Body of pancreas (tissue), 4 donors: Measurements from ENCODE around the gene PCDH15.

Source experiments
- POLR2A ChIP-seq, 3 donors: fragments of 450-650 bp; IDR thresholded peaks; one replicate each; pipeline ENCODE4 v1.6.1; 2016; ENCODE audit warnings: antibody characterized with exemption in 3 of 3, mild to moderate bottlenecking in 2 of 3
- TF ChIP-seq, protein P1 (sequence below), 7 experiments: fragments of 450-650 bp in 4 of 7; fragments of 200-600 bp in 3 of 7; sonication (generic) in 3 of 7; IDR thresholded peaks; one replicate each; pipeline ENCODE4 v1.5.1; 2016 to 2019; ENCODE audit warnings: antibody characterized with exemption in 7 of 7

GRCh38 chr10:54607983-54608382, 193.0 kb downstream of the PCDH15 start:
- TF ChIP-seq, protein P1, sequence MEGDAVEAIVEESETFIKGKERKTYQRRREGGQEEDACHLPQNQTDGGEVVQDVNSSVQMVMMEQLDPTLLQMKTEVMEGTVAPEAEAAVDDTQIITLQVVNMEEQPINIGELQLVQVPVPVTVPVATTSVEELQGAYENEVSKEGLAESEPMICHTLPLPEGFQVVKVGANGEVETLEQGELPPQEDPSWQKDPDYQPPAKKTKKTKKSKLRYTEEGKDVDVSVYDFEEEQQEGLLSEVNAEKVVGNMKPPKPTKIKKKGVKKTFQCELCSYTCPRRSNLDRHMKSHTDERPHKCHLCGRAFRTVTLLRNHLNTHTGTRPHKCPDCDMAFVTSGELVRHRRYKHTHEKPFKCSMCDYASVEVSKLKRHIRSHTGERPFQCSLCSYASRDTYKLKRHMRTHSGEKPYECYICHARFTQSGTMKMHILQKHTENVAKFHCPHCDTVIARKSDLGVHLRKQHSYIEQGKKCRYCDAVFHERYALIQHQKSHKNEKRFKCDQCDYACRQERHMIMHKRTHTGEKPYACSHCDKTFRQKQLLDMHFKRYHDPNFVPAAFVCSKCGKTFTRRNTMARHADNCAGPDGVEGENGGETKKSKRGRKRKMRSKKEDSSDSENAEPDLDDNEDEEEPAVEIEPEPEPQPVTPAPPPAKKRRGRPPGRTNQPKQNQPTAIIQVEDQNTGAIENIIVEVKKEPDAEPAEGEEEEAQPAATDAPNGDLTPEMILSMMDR (IDR thresholded peaks at IDR 0.05): no peak
- no peak for TF ChIP-seq POLR2A (IDR thresholded peaks at IDR 0.05)
